IMR-90 (cell line): ENCODE measurements around the gene COL19A1. TPM values are rescaled to one million over a fixed set of nuclear protein-coding genes. Genes with fewer than 3 reads are reported as not detected.

Experiments
- ATAC-seq: fragments of 200-7000 bp; cut with Tn5 transposase; 2 replicates; pipeline ENCODE4 v1.9.1; 2020; ENCODE audit warnings: low read depth, mild to moderate bottlenecking, moderate library complexity
- BruUV-seq: library from RNA; stranded (reverse); fragments of 400-500 nt; replicated peaks from 2 replicates; lab custom pipeline; 2021; lab: Mats Ljungman, UMichigan
- CTCF ChIA-PET: fragments of 300-600 bp; formaldehyde crosslinking; extraction: SDS; loops from one replicate; lab custom pipeline; 2021; ENCODE audit warnings: antibody characterized with exemption; lab: Yijun Ruan, JAX
- POLR2A ChIA-PET: fragments of 300-600 bp; sonication (Branson Sonifier 250); formaldehyde crosslinking; loops from one replicate; lab custom pipeline; 2022; ENCODE audit warnings: antibody characterized with exemption; ENCODE audit not compliant: unreplicated experiment; lab: Charles Lee
- DNase-seq: peaks from one replicate; pipeline ENCODE4 v3.0.0; 2013
- H2AFZ ChIP-seq: replicated peaks from 2 replicates; pipeline ENCODE3; 2013; ENCODE audit warnings: low read length, mild to moderate bottlenecking; ENCODE audit not compliant: poor library complexity
- H2AK5ac ChIP-seq: 2 replicates; pipeline ENCODE4 v1.6.1; 2013; ENCODE audit warnings: low read depth, low read length, inconsistent platforms
- H2AK9ac ChIP-seq: replicated peaks from 2 replicates; pipeline ENCODE3; 2013; ENCODE audit warnings: mild to moderate bottlenecking, low read depth, low read length, moderate library complexity; ENCODE audit not compliant: poor library complexity
- H2BK120ac ChIP-seq: 2 replicates; pipeline ENCODE4 v1.6.1; 2013; ENCODE audit warnings: low read depth, low read length, inconsistent platforms
- H2BK15ac ChIP-seq: 3 replicates; pipeline ENCODE4 v1.6.1; 2013; ENCODE audit warnings: low read depth, low read length, inconsistent platforms
- H2BK20ac ChIP-seq: 2 replicates; pipeline ENCODE4 v1.6.1; 2013; ENCODE audit warnings: low read depth, mild to moderate bottlenecking, inconsistent platforms, low read length, moderate library complexity
- H2BK5ac ChIP-seq: 2 replicates; pipeline ENCODE4 v1.6.1; 2013; ENCODE audit warnings: mild to moderate bottlenecking, low read depth, low read length, inconsistent platforms; ENCODE audit not compliant: poor library complexity, severe bottlenecking
- H3K14ac ChIP-seq: replicated peaks from 2 replicates; pipeline ENCODE4 v1.6.1; 2013; ENCODE audit warnings: low read depth, low read length, inconsistent platforms
- H3K18ac ChIP-seq: 2 replicates; pipeline ENCODE4 v1.6.1; 2013; ENCODE audit warnings: low read depth, low read length, control low read depth
- H3K23ac ChIP-seq: 2 replicates; pipeline ENCODE4 v1.6.1; 2013; ENCODE audit warnings: low read depth, low read length, inconsistent platforms
- H3K27ac ChIP-seq: 2 replicates; pipeline ENCODE4 v1.5.1; 2013; ENCODE audit warnings: mild to moderate bottlenecking, control low read depth, low read length; ENCODE audit not compliant: insufficient read depth
- H3K27me3 ChIP-seq: 2 replicates; pipeline ENCODE4 v1.6.1; 2013; ENCODE audit warnings: low read length; ENCODE audit not compliant: control insufficient read depth, insufficient read depth
- H3K36me3 ChIP-seq: 2 replicates; pipeline ENCODE4 v1.6.1; 2013; ENCODE audit warnings: low read length, mixed read lengths; ENCODE audit not compliant: control insufficient read depth, insufficient read depth
- H3K4ac ChIP-seq: 2 replicates; pipeline ENCODE4 v1.6.1; 2013; ENCODE audit warnings: low read depth, low read length, inconsistent platforms
- H3K4me1 ChIP-seq: 2 replicates; pipeline ENCODE4 v1.6.1; 2013; ENCODE audit warnings: low read length, mixed read lengths; ENCODE audit not compliant: control insufficient read depth, insufficient read depth
- H3K4me2 ChIP-seq: 2 replicates; pipeline ENCODE4 v1.6.1; 2013; ENCODE audit warnings: low read depth, mild to moderate bottlenecking, control low read depth, low read length, moderate library complexity
- H3K4me3 ChIP-seq: 2 replicates; pipeline ENCODE4 v1.5.1; 2013; ENCODE audit warnings: low read depth, mild to moderate bottlenecking, control low read depth, low read length, moderate library complexity; ENCODE audit not compliant: insufficient read depth
- H3K56ac ChIP-seq: 2 replicates; pipeline ENCODE4 v1.6.1; 2013; ENCODE audit warnings: low read length, inconsistent platforms; ENCODE audit not compliant: insufficient read depth; ENCODE audit errors: extremely low read depth
- H3K79me1 ChIP-seq, 2 experiments: 2 replicates each; pipeline ENCODE4 v1.6.1; 2013; ENCODE audit warnings: low read length in 2 of 2, inconsistent platforms in 1 of 2, low read depth in 1 of 2
- H3K9ac ChIP-seq: 2 replicates; pipeline ENCODE4 v1.6.1; 2013; ENCODE audit warnings: low read depth, low read length, control low read depth
- H3K9me1 ChIP-seq: 2 replicates; pipeline ENCODE4 v1.6.1; 2013; ENCODE audit warnings: low read length, inconsistent platforms; ENCODE audit not compliant: insufficient read depth
- H3K9me3 ChIP-seq: 2 replicates; pipeline ENCODE4 v1.6.1; 2013; ENCODE audit warnings: low read length; ENCODE audit not compliant: control insufficient read depth, insufficient read depth
- H4K20me1 ChIP-seq: 2 replicates; pipeline ENCODE4 v1.6.1; 2013; ENCODE audit warnings: low read length, inconsistent platforms; ENCODE audit not compliant: insufficient read depth
- H4K5ac ChIP-seq: 2 replicates; pipeline ENCODE4 v1.6.1; 2013; ENCODE audit warnings: mild to moderate bottlenecking, low read depth, low read length, control low read depth
- H4K8ac ChIP-seq, 2 experiments: 2 replicates each; pipeline ENCODE4 v1.6.1; 2013; ENCODE audit warnings: low read depth in 2 of 2, low read length in 2 of 2, control low read depth in 1 of 2, inconsistent platforms in 1 of 2
- H4K91ac ChIP-seq: 2 replicates; pipeline ENCODE4 v1.6.1; 2013; ENCODE audit warnings: low read depth, low read length, inconsistent platforms; ENCODE audit not compliant: insufficient read depth
- BHLHE40 ChIP-seq: fragments of 150-350 bp; IDR thresholded peaks from 2 replicates; pipeline ENCODE4 v1.6.1; 2016; ENCODE audit warnings: mild to moderate bottlenecking, low read depth, low read length
- MAFK ChIP-seq: IDR thresholded peaks from 2 replicates; pipeline ENCODE4 v1.6.1; 2012; ENCODE audit warnings: low read depth, low read length, improper control_type of control experiment
- MAZ ChIP-seq: IDR thresholded peaks from 2 replicates; pipeline ENCODE4 v1.6.1; 2012; ENCODE audit warnings: low read depth, mild to moderate bottlenecking, low read length, improper control_type of control experiment, moderate library complexity, borderline replicate concordance
- POLR2A ChIP-seq: IDR thresholded peaks from 2 replicates; pipeline ENCODE4 v1.6.1; 2012; ENCODE audit warnings: mild to moderate bottlenecking, low read depth, low read length
- SMC3 ChIP-seq: fragments of 150-350 bp; IDR thresholded peaks from 2 replicates; pipeline ENCODE4 v1.6.1; 2016; ENCODE audit warnings: low read depth, mild to moderate bottlenecking, antibody characterized with exemption, low read length, moderate library complexity
- WGBS, 2 experiments: methylation state at CpG; one replicate each; pipeline versions ENCODE4 v1.1.5 to v1.1.7; 2013; ENCODE audit warnings: missing lambda C conversion rate in 2 of 2; ENCODE audit not compliant: insufficient read length in 1 of 2; ENCODE audit errors: extremely low coverage in 2 of 2; 5-methylcytosine and 5-hydroxymethylcytosine counted together
- dilution Hi-C: fragments of 300-500 bp; cut with HindIII; formaldehyde crosslinking; loops from one replicate; pipeline ENCODE4 v1.14.3; 2018; ENCODE audit warnings: low sequenced_read_pairs; ENCODE audit not compliant: unreplicated experiment
- in situ Hi-C: fragments of 300-500 bp; cut with MboI; formaldehyde crosslinking; loops from 3 replicates; pipeline ENCODE4 v1.14.3; 2019; ENCODE audit warnings: low sequenced_read_pairs, inconsistent platforms, mixed read lengths
- intact Hi-C: fragments of 100-400 bp; cut with micrococcal nuclease; formaldehyde crosslinking; loops from 2 replicates; pipeline ENCODE4 v1.10.0; 2022
- polyA plus RNA-seq, 3 experiments: library from polyadenylated mRNA; depleted of rRNA; stranded (reverse); fragments of >200 nt; gene quantifications; 2 replicates each; pipeline ENCODE4 v1.2.3, GENCODE V29; 2012; ENCODE audit warnings: low replicate concordance in 1 of 3
- total RNA-seq: library from RNA; depleted of rRNA; stranded (reverse); fragments of >200 nt; gene quantifications from 2 replicates; pipeline ENCODE4 v1.2.3, GENCODE V29; 2012
- TF ChIP-seq, protein P1 (sequence below): fragments of 150-350 bp; IDR thresholded peaks from 2 replicates; pipeline ENCODE4 v1.6.1; 2016; ENCODE audit warnings: low read depth, mild to moderate bottlenecking, low read length, moderate library complexity, borderline replicate concordance

The COL19A1 gene
- total and polyA plus RNA-seq, 2 of the 4 experiments (the other 2 are of a cell fraction) = under 0.01 TPM; not detected in 1

DNA sequence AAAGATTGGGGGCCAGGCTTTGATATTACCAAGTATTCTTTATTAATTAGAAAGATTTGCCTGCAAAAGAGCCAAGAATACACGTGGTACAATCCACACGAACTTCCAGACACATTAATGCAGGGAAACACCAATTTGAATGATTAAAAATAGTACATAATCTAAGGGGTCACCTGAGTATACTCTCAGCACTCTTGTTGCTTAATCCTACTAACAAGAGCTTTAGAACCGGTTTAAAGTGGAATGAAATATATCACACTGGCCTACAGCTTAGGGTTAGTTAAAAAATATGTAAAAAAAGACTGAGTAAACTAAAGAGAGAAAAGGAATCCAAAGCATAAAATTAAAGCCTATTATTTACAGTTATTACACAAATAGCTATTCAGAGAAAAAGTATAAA, 387.6 kb downstream of the COL19A1 start:
- Histone ChIP-seq H4K20me1 (no peaks in the 10 kb centered on the region), H2BK120ac (no peak overlapping the region), H4K8ac (no peak overlapping the region), H3K56ac (no peak overlapping the region), H3K79me1 (no peaks in the 10 kb centered on the region), H2AFZ (no peak overlapping the region), H3K4ac (no peak overlapping the region), H3K4me3 (no peak overlapping the region), H4K5ac (no peak overlapping the region), H2BK20ac (no peak overlapping the region), H2AK5ac (no peak overlapping the region), H3K9me3 (no peaks in the 10 kb centered on the region), H3K36me3 (no peaks in the 10 kb centered on the region), H3K9ac (no peak overlapping the region), H3K23ac (no peak overlapping the region), H3K4me2 (no peak overlapping the region), H2AK9ac (no peak overlapping the region), H2BK15ac (no peak overlapping the region), H3K27ac (no peak overlapping the region), H3K9me1 (no peaks in the 10 kb centered on the region), H3K18ac (no peak overlapping the region), H3K4me1 (no peaks in the 10 kb centered on the region), H3K27me3 (no peaks in the 10 kb centered on the region), H3K14ac (no peak overlapping the region), H4K91ac (no peak overlapping the region), H2BK5ac (no peak overlapping the region)
- no TSS peak for BruUV-seq
- intact Hi-C loops = no loop called here
- ChIA-PET POLR2A (no interaction called here), CTCF (no interaction called here)
- no peak for DNase-seq
- in situ Hi-C loops = no loop called here
- dilution Hi-C loops = no loop called here
- no peak for ATAC-seq
- no peak for TF ChIP-seq BHLHE40
- no peak for TF ChIP-seq MAZ
- no peak for TF ChIP-seq MAFK
- TF ChIP-seq, protein P1, sequence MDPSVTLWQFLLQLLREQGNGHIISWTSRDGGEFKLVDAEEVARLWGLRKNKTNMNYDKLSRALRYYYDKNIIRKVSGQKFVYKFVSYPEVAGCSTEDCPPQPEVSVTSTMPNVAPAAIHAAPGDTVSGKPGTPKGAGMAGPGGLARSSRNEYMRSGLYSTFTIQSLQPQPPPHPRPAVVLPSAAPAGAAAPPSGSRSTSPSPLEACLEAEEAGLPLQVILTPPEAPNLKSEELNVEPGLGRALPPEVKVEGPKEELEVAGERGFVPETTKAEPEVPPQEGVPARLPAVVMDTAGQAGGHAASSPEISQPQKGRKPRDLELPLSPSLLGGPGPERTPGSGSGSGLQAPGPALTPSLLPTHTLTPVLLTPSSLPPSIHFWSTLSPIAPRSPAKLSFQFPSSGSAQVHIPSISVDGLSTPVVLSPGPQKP = no peak
- TF ChIP-seq POLR2A = no peak
- no peak for TF ChIP-seq SMC3
- WGBS, 2 experiments = no CpG with 5 or more reads among the region's 3 CpGs
